GM20000 (cell line): ENCODE measurements around the gene ENAH.

Experiments used
- DNase-seq: peaks from one replicate; pipeline ENCODE4 v3.0.0; 2012; ENCODE audit warnings: low spot score
- CTCF ChIP-seq: IDR thresholded peaks from 2 replicates; pipeline ENCODE4 v1.5.1; 2012; ENCODE audit warnings: mild to moderate bottlenecking, control low read depth; ENCODE audit errors: extremely low read depth, missing control alignments

ENAH gene

GRCh38 chr1:225451340-225451739, 201.6 kb downstream of the ENAH start:
- TF ChIP-seq CTCF, result no peak
- no peak for DNase-seq

- no peak for TF ChIP-seq CTCF
- no peak for DNase-seq
Observed at GRCh38 chr1:225450491-225451191, 202.3 kb downstream of the ENAH start.

GRCh38 chr1:225449774-225450173, 203.1 kb downstream of the ENAH start:
- DNase-seq, result no peak

GRCh38 chr1:225449261-225449660, 203.7 kb downstream of the ENAH start:
- TF ChIP-seq CTCF, result no peak
- DNase-seq, result no peak

More at GRCh38 chr1:225449774-225450173, 203.1 kb downstream of the ENAH start:
- TF ChIP-seq CTCF, result no peak

GRCh38 chr1:225448146-225448805, 204.6 kb downstream of the ENAH start:
- no peak for DNase-seq
- TF ChIP-seq CTCF, result no peak

GRCh38 chr1:225447650-225448089, 205.3 kb downstream of the ENAH start:
- DNase-seq, result no peak
- no peak for TF ChIP-seq CTCF

GRCh38 chr1:225446981-225447615, 205.8 kb downstream of the ENAH start:
- DNase-seq, result no peak
- TF ChIP-seq CTCF, result no peak
